H1 (cell line): ENCODE measurements around the gene HOXB6.

Experiments used
- CBX8 ChIP-seq: fragments of 300-800, 300-1000 bp; sonication (generic); IDR thresholded peaks from 2 replicates; pipeline ENCODE4 v1.7.1; 2016; ENCODE audit warnings: low read depth, low read length, borderline replicate concordance
- CEBPB ChIP-seq: IDR thresholded peaks from 2 replicates; pipeline ENCODE4 v1.6.1; 2012; ENCODE audit warnings: low read depth, low read length
- EZH2 ChIP-seq: fragments of 200-600 bp; sonication (generic); IDR thresholded peaks from 2 replicates; pipeline ENCODE4 v1.7.1; 2012; ENCODE audit warnings: low read depth, mild to moderate bottlenecking, moderate library complexity, low read length, inconsistent platforms; ENCODE audit not compliant: severe bottlenecking
- POLR2A ChIP-seq, 2 experiments: IDR thresholded peaks; 1 replicate in 1 of 2; 2 replicates in 1 of 2; pipeline ENCODE4 v1.6.1; 2011; ENCODE audit warnings: low read depth in 2 of 2, low read length in 2 of 2, mild to moderate bottlenecking in 2 of 2; ENCODE audit errors: control extremely low read depth in 1 of 2
- POLR2AphosphoS5 ChIP-seq: IDR thresholded peaks from 2 replicates; pipeline ENCODE4 v1.6.1; 2011; ENCODE audit warnings: low read depth, low read length
- TEAD4 ChIP-seq: IDR thresholded peaks from 2 replicates; pipeline ENCODE4 v1.6.1; 2012; ENCODE audit warnings: low read depth, low read length, inconsistent platforms, mixed read lengths
- TF ChIP-seq, protein P1 (sequence below), 3 experiments: IDR thresholded peaks; 1 replicate in 2 of 3; 2 replicates in 1 of 3; pipeline versions ENCODE4 v1.5.1 to v1.6.1; 2011; ENCODE audit warnings: low read length in 3 of 3, mild to moderate bottlenecking in 3 of 3, inconsistent platforms in 2 of 3, low read depth in 1 of 3, moderate library complexity in 1 of 3; ENCODE audit not compliant: insufficient read depth in 1 of 3; ENCODE audit errors: control extremely low read depth in 1 of 3

- TF ChIP-seq, protein P1, sequence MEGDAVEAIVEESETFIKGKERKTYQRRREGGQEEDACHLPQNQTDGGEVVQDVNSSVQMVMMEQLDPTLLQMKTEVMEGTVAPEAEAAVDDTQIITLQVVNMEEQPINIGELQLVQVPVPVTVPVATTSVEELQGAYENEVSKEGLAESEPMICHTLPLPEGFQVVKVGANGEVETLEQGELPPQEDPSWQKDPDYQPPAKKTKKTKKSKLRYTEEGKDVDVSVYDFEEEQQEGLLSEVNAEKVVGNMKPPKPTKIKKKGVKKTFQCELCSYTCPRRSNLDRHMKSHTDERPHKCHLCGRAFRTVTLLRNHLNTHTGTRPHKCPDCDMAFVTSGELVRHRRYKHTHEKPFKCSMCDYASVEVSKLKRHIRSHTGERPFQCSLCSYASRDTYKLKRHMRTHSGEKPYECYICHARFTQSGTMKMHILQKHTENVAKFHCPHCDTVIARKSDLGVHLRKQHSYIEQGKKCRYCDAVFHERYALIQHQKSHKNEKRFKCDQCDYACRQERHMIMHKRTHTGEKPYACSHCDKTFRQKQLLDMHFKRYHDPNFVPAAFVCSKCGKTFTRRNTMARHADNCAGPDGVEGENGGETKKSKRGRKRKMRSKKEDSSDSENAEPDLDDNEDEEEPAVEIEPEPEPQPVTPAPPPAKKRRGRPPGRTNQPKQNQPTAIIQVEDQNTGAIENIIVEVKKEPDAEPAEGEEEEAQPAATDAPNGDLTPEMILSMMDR (IDR thresholded peaks at IDR 0.05; ENCODE audit: control extremely low read depth in 1 of 3, insufficient read depth in 1 of 3, low read depth in 1 of 3, low read length in 3 of 3): no peak
- no peak for TF ChIP-seq EZH2
- TF ChIP-seq POLR2AphosphoS5: no peak
- no peak for TF ChIP-seq CEBPB
- TF ChIP-seq POLR2A (IDR thresholded peaks at IDR 0.05; ENCODE audit: control extremely low read depth in 1 of 2, low read depth in 2 of 2, low read length in 2 of 2): no peak
- no peak for TF ChIP-seq TEAD4
- TF ChIP-seq CBX8: peak; percentile 72; the same call in 1 of the 2 replicates
Measured at GRCh38 chr17:48553190-48553547, 51.6 kb downstream of the HOXB6 start.
